Activated T-helper 2 cell treated with anti-CD3 and anti-CD28 coated beads, Interferon-gamma antibody, Interleukin-2, Interleukin-4, amounts not matched to agents 10 μg/mL and 5 μg/mL and 100 μg/mL, durations not matched to agents 14 hours and 24 hours and 36 hours (primary cell): ENCODE data around the gene CCDC97. TPM values are rescaled to one million over a fixed set of nuclear protein-coding genes. Genes with fewer than 3 reads are reported as not detected.
A peak's percentile ranks its signal among the peaks of the same experiment; 100 is the strongest.

Experiments
- DNase-seq: peaks from one replicate; pipeline ENCODE4 v3.0.0; 2021; ENCODE audit warnings: low spot score
- H3K27ac Mint-ChIP-seq: one replicate; pipeline ENCODE4 v1.8.0; 2021; ENCODE audit warnings: mixed read lengths
- H3K27me3 Mint-ChIP-seq: one replicate; pipeline ENCODE4 v1.8.0; 2021; ENCODE audit warnings: low read depth, mixed read lengths
- H3K36me3 Mint-ChIP-seq: one replicate; pipeline ENCODE4 v1.8.0; 2021; ENCODE audit warnings: low read depth, mixed read lengths
- H3K4me1 Mint-ChIP-seq: one replicate; pipeline ENCODE4 v1.8.0; 2021; ENCODE audit warnings: low read depth, mixed read lengths
- H3K4me3 Mint-ChIP-seq: one replicate; pipeline ENCODE4 v1.8.0; 2021; ENCODE audit warnings: low read depth, mild to moderate bottlenecking, moderate library complexity, mixed read lengths
- H3K9me3 Mint-ChIP-seq: one replicate; pipeline ENCODE4 v1.8.0; 2021; ENCODE audit warnings: mixed read lengths
- intact Hi-C: fragments of 100-400 bp; cut with micrococcal nuclease; formaldehyde crosslinking; loops from one replicate; pipeline ENCODE4 v1.15.1; 2023
- total RNA-seq: library from RNA; stranded (reverse); gene quantifications from 2 replicates; pipeline ENCODE4 v1.2.3, GENCODE V29; 2022

The CCDC97 gene
- total RNA-seq, 1 donor from 2014 or later = 34.4 TPM

DNA sequence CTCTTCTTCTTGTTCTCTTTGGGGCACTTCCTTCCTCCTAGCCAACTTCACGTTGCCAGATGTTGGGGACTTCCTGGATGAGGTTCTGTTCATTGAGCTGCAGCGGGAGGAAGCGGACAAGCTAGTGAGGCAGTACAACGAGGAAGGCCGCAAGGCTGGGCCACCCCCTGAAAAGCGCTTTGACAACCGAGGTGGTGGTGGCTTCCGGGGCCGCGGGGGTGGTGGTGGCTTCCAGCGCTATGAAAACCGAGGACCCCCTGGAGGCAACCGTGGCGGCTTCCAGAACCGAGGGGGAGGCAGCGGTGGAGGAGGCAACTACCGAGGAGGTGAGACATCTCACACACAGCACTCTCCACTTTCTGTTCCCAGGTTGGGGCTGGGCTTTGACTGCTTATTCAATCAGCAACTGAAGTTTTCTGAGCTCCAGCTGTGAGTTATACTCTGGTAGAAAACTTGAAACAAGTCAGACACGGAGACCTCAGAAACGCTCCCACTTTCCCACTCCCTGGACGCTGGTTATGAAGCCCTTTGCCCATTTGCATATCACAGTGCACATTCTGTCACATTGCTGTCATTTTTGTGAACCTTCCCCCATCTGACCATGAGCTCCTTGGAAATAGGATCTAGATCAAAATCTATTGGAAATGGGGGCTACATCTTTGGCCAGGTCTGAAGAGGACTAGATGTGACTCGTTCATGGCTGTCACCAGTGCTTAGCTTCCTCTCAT, 7.2 kb upstream of the CCDC97 start:
- peak overlapping the region; percentile 98 for H3K27ac Mint-ChIP-seq
- no peaks in the 10 kb centered on the region for H3K27me3 Mint-ChIP-seq
- H3K4me3 Mint-ChIP-seq = peak overlapping the region; percentile 78
- peak; percentile 49 for DNase-seq
- peaks cover 86% of the 10 kb centered on the region for H3K4me1 Mint-ChIP-seq
- intact Hi-C loops = loop anchor here (1.0 kb wide), 1 partner anchor 38 kb away; the partner anchor contains the start of gene HNRNPUL1
- no peaks in the 10 kb centered on the region for H3K9me3 Mint-ChIP-seq
- H3K36me3 Mint-ChIP-seq = peaks cover 93% of the 10 kb centered on the region

- no peak for DNase-seq
- H3K27ac Mint-ChIP-seq = peak overlapping the region; percentile 80
- H3K9me3 Mint-ChIP-seq = no peaks in the 10 kb centered on the region
- H3K4me3 Mint-ChIP-seq = peak overlapping the region; percentile 66
- no peaks in the 10 kb centered on the region for H3K27me3 Mint-ChIP-seq
- peaks cover 88% of the 10 kb centered on the region for H3K36me3 Mint-ChIP-seq
- intact Hi-C loops = no loop called here
- peaks cover 86% of the 10 kb centered on the region for H3K4me1 Mint-ChIP-seq
Measured at GRCh38 chr19:41303954-41304353, 6.0 kb upstream of the CCDC97 start.

DNA sequence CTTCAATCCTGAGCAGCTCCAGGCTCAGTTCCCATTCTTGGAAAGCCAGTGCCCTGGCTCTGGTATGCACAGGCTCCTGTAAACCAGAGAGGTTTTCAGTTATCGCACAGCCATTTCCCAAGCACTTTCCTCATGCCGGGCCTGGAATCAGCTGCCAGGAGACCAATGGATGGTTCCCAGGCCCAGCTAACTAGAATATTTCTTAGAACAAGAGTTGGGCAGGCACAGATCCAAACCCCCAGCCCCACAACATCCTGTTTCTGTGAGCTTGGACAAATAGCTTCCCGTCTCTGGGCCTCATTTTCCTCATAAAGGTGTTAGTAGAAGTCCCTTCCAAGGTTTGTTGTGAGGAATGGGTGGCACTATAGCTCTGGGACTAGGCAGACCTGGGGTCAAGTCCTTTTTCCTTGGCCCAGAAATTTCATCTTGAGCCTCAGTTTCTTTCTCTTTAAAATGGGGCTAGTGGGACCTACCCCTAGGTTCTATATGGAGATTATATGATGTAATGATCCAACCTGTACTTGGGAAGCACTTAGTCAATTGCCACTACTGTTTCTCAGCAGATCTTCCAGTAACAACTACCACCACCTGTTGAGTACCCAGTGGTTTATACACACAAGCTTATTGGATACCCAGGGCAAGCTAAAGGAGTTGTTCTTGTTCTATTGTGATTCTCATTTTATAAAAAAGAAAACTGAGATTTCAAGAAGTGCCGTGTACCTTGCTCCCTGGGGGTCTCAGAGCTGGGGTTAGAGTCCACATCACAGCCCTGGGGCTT, 5.1 kb upstream of the CCDC97 start:
- Mint-ChIP-seq H3K36me3 (peaks cover 79% of the 10 kb centered on the region), H3K9me3 (no peaks in the 10 kb centered on the region), H3K27ac (peak overlapping the region; percentile 80), H3K4me3 (peak overlapping the region; percentile 66), H3K27me3 (no peaks in the 10 kb centered on the region), H3K4me1 (peaks cover 81% of the 10 kb centered on the region)
- no peak for DNase-seq
- intact Hi-C loops = loop anchor here (5.0 kb wide), 1 partner anchor 257 kb away; no protein-coding TSS in a partner anchor

GRCh38 chr19:41305927-41306793, 3.8 kb upstream of the CCDC97 start:
- DNase-seq = no peak
- Mint-ChIP-seq H3K27ac (peak overlapping the region; percentile 96), H3K36me3 (peaks cover 73% of the 10 kb centered on the region), H3K27me3 (no peaks in the 10 kb centered on the region), H3K4me1 (peaks cover 74% of the 10 kb centered on the region), H3K9me3 (no peaks in the 10 kb centered on the region), H3K4me3 (peak overlapping the region; percentile 69)
- intact Hi-C loops = loop anchor here (5.0 kb wide), 1 partner anchor 256 kb away; no protein-coding TSS in a partner anchor

DNA sequence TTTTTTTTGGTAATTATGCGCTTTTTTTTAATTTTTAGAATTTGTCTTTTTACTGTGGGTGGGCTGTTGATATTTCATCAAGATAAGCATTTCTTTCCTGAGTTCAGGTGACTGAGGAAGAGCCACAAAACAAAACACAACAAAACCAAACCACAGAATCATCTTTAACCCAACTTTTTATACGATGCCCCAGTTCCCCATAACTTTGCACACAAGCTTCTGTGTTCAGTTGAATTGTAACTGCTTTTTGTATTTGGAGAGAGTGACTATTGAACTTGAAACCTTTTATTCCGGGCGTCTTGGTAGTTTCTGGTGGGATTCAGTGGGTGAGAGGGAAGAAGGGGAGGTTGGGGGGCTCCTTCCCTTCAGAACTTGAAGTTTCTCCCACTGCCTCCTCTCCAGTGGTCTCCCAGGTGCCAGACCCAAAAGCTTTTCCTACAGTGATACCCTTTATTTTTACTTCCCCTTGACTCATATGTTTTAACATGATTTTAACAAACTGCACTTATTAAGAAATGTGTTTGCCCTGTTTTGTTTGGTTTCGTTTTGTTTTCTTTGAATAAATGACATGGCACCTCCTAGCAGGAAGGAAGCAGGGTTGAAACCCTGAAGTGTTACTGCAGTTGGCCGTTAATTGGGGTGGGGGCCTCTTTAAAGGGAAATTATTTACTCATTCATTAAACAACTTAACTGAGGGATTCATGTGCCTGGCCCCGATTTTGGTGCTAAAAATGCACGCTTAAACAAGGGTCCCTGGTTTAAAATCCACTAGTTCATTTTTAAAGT, 2.7 kb upstream of the CCDC97 start:
- intact Hi-C loops = loop anchor here (5.0 kb wide), 1 partner anchor 255 kb away; no protein-coding TSS in a partner anchor
- DNase-seq = no peak
- peaks cover 72% of the 10 kb centered on the region for H3K36me3 Mint-ChIP-seq
- H3K4me3 Mint-ChIP-seq = peak overlapping the region; percentile 69
- H3K9me3 Mint-ChIP-seq = no peaks in the 10 kb centered on the region
- H3K27me3 Mint-ChIP-seq = no peaks in the 10 kb centered on the region
- peaks cover 71% of the 10 kb centered on the region for H3K4me1 Mint-ChIP-seq
- peak overlapping the region; percentile 96 for H3K27ac Mint-ChIP-seq

- intact Hi-C loops = loop anchor here (1.0 to 5.0 kb wide), 3 partner anchors 45 to 254 kb away; no protein-coding TSS in a partner anchor
- H3K4me1 Mint-ChIP-seq = peaks cover 65% of the 10 kb centered on the region
- no peaks in the 10 kb centered on the region for H3K9me3 Mint-ChIP-seq
- H3K4me3 Mint-ChIP-seq = peak overlapping the region; percentile 97
- peak overlapping the region; percentile 96 for H3K27ac Mint-ChIP-seq
- H3K27me3 Mint-ChIP-seq = no peaks in the 10 kb centered on the region
- no peak for DNase-seq
- peaks cover 72% of the 10 kb centered on the region for H3K36me3 Mint-ChIP-seq
Measured at GRCh38 chr19:41307954-41308449, 2.0 kb upstream of the CCDC97 start.

DNA sequence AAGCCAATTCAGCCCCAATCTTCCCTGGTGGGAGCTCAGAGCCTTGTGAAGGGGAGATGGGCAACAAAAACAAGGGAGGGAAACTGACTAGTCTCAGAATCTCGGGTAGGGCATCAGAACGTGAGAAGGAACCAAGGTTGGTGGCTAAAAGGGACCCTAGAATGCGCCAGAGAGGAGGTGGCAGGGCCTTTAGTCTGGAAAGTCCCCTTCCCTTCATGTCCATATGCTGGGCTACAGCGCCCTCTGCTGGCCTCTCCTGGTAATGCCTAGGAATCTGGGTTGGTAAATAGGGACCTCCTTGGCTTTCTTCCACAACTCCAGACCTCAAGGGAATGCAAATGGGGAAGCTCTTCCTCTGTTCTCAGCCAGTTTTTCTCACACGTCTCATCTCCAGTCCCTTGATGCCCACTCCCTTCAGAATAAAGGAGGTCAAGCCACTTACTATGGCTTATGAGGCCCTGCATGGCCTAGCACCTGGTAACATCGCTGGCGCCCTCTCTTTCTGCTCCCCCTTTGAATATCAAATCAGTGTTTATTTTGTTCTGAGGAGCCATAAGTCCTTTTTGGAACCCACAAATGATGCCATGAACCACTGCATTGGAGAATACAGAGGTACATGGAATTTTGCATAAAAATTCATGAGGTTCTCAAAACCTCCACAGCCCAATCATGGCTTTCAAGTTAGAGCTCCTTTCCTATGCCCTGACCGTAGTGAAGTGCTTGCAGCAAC, 1.4 kb upstream of the CCDC97 start:
- Mint-ChIP-seq H3K27ac (peak overlapping the region; percentile 96), H3K4me3 (peak overlapping the region; percentile 97), H3K27me3 (no peaks in the 10 kb centered on the region), H3K4me1 (peaks cover 67% of the 10 kb centered on the region), H3K36me3 (peaks cover 72% of the 10 kb centered on the region), H3K9me3 (no peaks in the 10 kb centered on the region)
- intact Hi-C loops = loop anchor here (1.0 to 5.0 kb wide), 3 partner anchors 45 to 254 kb away; no protein-coding TSS in a partner anchor
- DNase-seq = peak; percentile 84

DNA sequence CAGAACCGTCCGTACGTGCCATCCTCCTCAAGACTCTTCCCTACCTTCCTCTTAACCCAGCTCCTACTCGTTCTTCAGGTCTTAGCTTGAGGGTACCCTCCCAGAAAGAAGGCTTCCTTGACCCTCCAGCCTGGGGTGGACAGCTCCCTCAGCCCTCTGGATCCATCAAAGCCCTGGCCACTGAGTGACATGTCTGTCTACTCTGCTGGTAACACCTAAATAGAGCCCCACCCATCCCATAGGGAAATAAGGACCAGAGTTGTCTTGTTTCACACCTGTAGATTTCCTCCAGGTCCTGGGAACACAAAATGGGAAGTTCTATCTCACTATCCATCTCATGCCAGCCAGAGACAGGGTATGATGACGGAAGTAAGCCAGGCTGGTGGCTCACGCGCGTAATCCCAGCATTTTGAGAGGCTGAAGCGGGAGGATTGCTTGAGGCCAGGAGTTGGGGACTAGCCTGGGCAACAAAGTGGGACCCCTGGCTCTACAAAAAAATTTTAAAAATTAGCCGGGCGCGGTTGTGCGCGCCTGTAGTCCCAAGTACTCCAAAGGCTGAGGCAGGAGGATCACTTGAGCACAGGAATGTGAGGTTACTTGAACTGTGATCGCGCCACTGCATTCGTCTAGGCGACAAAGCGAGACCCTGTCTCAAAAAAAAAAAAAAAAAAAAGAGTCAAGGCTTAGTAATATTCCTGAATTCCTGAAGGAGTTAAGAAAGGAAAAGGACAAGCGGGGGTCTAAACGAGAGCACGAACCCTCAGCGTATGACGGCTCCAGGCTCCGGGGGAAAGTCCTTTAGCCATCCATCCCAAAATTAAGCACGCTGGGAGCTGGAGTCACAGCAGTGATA, 566 bp upstream of the CCDC97 start:
- peak overlapping the region; percentile 97 for H3K4me3 Mint-ChIP-seq
- peaks cover 59% of the 10 kb centered on the region for H3K4me1 Mint-ChIP-seq
- intact Hi-C loops = loop anchor here (2.0 to 5.0 kb wide), 3 partner anchors 17 to 253 kb away; no protein-coding TSS in a partner anchor
- DNase-seq = no peak
- H3K9me3 Mint-ChIP-seq = no peaks in the 10 kb centered on the region
- peaks cover 72% of the 10 kb centered on the region for H3K36me3 Mint-ChIP-seq
- no peaks in the 10 kb centered on the region for H3K27me3 Mint-ChIP-seq
- peak overlapping the region; percentile 96 for H3K27ac Mint-ChIP-seq

GRCh38 chr19:41311072-41311471, 1.1 kb downstream of the CCDC97 start:
- H3K4me3 Mint-ChIP-seq = peak overlapping the region; percentile 97
- H3K9me3 Mint-ChIP-seq = no peaks in the 10 kb centered on the region
- peaks cover 48% of the 10 kb centered on the region for H3K4me1 Mint-ChIP-seq
- no peak overlapping the region for H3K27ac Mint-ChIP-seq
- H3K36me3 Mint-ChIP-seq = peaks cover 62% of the 10 kb centered on the region
- no peaks in the 10 kb centered on the region for H3K27me3 Mint-ChIP-seq
- DNase-seq = no peak
- intact Hi-C loops = loop anchor here (2.0 kb wide), 2 partner anchors 16 to 40 kb away; no protein-coding TSS in a partner anchor

DNA sequence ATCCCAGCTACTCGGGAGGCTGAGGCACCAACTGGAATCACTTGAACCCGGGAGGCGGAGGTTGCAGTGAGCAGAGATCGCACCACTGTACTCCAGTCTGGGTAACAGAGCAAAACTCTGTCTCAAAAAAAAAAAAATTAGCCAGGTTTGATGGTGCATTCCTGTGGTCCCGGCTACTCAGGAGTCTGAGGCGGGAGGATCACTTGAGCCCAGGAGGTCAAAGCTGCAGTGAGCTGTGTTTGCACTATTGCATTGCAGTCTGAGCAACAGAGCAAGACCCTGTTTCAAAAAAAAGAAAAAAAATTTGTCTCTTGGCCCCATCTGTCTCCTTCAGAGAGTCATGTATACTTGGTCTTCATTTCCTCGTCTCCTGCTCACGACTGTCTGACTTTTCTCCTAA, 1.6 kb downstream of the CCDC97 start:
- Mint-ChIP-seq H3K4me1 (peaks cover 46% of the 10 kb centered on the region), H3K27me3 (no peaks in the 10 kb centered on the region), H3K36me3 (peaks cover 62% of the 10 kb centered on the region), H3K27ac (peak overlapping the region; percentile 67), H3K4me3 (peak overlapping the region; percentile 97), H3K9me3 (no peaks in the 10 kb centered on the region)
- no peak for DNase-seq
- intact Hi-C loops = loop anchor here (2.0 kb wide), 2 partner anchors 15 to 39 kb away; no protein-coding TSS in a partner anchor
